K562 (cell line): ENCODE measurements around the gene OTOL1. TPM values are rescaled to one million over a fixed set of nuclear protein-coding genes. Genes with fewer than 3 reads are reported as not detected.

Source experiments
- ARNT ChIP-seq, 2 experiments: fragments of 450-650 bp; IDR thresholded peaks; 2 replicates each; pipeline ENCODE4 v1.6.1; 2016; ENCODE audit warnings: mild to moderate bottlenecking in 1 of 2
- EP400 ChIP-seq: fragments of 450-650 bp; IDR thresholded peaks from 2 replicates; pipeline ENCODE4 v1.6.1; 2017; ENCODE audit warnings: antibody characterized with exemption, mild to moderate bottlenecking, moderate library complexity
- ZNF165 ChIP-seq: fragments of 250-450 bp; sonication (Bioruptor Pico); IDR thresholded peaks from 2 replicates; pipeline ENCODE4 v1.4.0; 2020; ENCODE audit warnings: borderline replicate concordance
- polyA plus RNA-seq, 8 experiments: library from polyadenylated mRNA; depleted of rRNA in 4 of 8; stranded (reverse) in 5 of 8; unstranded in 3 of 8; fragments of >200 nt; fragmentation: Nextera tagmentation in 2 of 8; fragmentation: Illumina TruSeq in 1 of 8; extraction: Ambion mirVana in 2 of 8; extraction: Trizol in 1 of 8; gene quantifications; 2 replicates each; pipeline versions ENCODE4 v1.2.1 to v1.2.3, GENCODE V29; 2011 to 2014; ENCODE audit warnings: inconsistent platforms in 1 of 8, missing spikeins in 1 of 8
- total RNA-seq, 7 experiments: library from RNA; depleted of rRNA in 6 of 7; stranded (reverse); fragments of >200 nt in 6 of 7; fragmentation: Illumina TruSeq in 2 of 7; extraction: Trizol in 2 of 7; gene quantifications; 2 replicates each; pipeline versions ENCODE4 v1.2.1 to v1.2.3, GENCODE V29; 2011 to 2021; ENCODE audit warnings: low replicate concordance in 1 of 7
- TF ChIP-seq, protein P1 (sequence below), 2 experiments: fragments of 450-650 bp in 1 of 2; sonication (generic) in 1 of 2; formaldehyde crosslinking in 1 of 2; IDR thresholded peaks; 2 replicates each; pipeline versions ENCODE4 v1.7.1 to v1.9.0; 2016 to 2022; ENCODE audit warnings: inconsistent platforms in 1 of 2, mild to moderate bottlenecking in 1 of 2, missing genetic modification reagents in 1 of 2

Gene OTOL1
- total and polyA plus RNA-seq, 9 of the 15 experiments (the other 6 are each of a cell fraction or from before 2014, with no cell fraction given), result not detected

DNA sequence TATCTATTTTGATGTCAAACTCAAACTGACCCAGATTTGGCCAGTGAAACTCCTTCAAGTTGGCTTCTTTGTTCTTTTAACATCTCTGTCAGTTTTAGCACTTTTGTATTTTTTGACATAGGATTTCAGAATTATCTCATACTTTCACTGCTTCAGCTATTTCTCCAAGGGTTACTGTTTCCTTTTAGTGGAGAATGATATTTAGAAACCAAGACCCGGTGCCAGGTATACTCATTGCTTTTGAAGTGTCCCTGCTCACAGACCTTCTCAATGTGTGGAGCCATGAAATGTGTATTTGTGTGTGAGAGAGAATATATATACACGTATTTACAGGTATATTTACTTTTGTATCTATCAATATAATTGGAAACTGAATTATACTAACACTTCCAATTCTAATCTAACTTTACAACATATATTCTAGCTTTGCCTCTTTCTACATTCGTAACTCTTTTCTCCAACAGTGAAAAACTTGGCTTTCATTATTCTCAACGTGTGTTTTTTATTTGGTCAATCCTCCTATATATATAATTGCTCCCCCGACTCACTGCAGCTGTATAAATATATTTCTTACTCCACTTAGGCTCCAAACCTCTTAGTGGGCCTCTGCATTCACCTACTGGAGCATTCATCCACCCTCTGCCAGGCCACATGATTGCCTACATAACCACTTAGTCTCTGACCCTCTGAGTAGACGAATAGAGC, 54.0 kb downstream of the OTOL1 start (continued):
- TF ChIP-seq, protein P1, sequence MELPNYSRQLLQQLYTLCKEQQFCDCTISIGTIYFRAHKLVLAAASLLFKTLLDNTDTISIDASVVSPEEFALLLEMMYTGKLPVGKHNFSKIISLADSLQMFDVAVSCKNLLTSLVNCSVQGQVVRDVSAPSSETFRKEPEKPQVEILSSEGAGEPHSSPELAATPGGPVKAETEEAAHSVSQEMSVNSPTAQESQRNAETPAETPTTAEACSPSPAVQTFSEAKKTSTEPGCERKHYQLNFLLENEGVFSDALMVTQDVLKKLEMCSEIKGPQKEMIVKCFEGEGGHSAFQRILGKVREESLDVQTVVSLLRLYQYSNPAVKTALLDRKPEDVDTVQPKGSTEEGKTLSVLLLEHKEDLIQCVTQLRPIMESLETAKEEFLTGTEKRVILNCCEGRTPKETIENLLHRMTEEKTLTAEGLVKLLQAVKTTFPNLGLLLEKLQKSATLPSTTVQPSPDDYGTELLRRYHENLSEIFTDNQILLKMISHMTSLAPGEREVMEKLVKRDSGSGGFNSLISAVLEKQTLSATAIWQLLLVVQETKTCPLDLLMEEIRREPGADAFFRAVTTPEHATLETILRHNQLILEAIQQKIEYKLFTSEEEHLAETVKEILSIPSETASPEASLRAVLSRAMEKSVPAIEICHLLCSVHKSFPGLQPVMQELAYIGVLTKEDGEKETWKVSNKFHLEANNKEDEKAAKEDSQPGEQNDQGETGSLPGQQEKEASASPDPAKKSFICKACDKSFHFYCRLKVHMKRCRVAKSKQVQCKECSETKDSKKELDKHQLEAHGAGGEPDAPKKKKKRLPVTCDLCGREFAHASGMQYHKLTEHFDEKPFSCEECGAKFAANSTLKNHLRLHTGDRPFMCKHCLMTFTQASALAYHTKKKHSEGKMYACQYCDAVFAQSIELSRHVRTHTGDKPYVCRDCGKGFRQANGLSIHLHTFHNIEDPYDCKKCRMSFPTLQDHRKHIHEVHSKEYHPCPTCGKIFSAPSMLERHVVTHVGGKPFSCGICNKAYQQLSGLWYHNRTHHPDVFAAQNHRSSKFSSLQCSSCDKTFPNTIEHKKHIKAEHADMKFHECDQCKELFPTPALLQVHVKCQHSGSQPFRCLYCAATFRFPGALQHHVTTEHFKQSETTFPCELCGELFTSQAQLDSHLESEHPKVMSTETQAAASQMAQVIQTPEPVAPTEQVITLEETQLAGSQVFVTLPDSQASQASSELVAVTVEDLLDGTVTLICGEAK (IDR thresholded peaks at IDR 0.05), result no peak
- TF ChIP-seq, protein P1 (CRISPR knock-in tag; IDR thresholded peaks at IDR 0.05), result no peak
- TF ChIP-seq ARNT (IDR thresholded peaks at IDR 0.05) (no peak), EP400 (no peak), ZNF165 (CRISPR knock-in tag) (no peak)
